Measurements from ENCODE around the gene KRTAP10-12.

KRTAP10-12 gene

DNA sequence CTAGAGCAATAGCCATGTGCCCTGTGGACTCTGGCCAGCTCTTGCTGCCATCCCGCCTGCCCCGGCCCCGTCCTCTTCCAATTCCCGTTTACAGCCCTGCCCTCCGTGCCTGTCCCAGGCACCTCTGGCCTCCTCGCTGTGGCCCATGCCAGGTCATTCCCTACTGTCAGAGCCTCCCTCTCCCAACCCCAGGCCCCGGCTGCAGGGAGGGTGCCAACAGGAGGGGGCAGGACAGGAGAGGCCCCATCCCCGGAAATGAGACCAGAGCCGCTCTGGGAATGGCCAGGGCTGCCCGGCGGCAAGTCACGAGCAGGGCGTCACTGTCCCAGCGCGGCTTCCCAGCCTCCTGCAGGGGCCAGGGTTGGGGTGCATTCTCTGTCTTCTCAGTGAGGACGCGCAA is 37.9 kb downstream of the KRTAP10-12 start:
- H3K4me3 ChIP-seq (ENCODE audit: low read depth, low read length), result no peak overlapping the region
- TF ChIP-seq MYC (IDR thresholded peaks at IDR 0.05; ENCODE audit: low read depth, low read length), result no peak
- DNase-seq (ENCODE audit: low read depth), result no peak

- no peak for DNase-seq (ENCODE audit: low read depth)
- TF ChIP-seq MAX (IDR thresholded peaks at IDR 0.05; ENCODE audit: low read depth, low read length) (no peak), POLR2A (IDR thresholded peaks at IDR 0.05; ENCODE audit: extremely low read depth, insufficient read length) (no peak), CTCF (IDR thresholded peaks at IDR 0.05; ENCODE audit: low read depth, low read length) (no peak), MYC (IDR thresholded peaks at IDR 0.05; ENCODE audit: low read depth, low read length) (no peak)
These were observed 38.8 kb downstream of the KRTAP10-12 start for GRCh38 chr21:44735821-44736220.

DNA sequence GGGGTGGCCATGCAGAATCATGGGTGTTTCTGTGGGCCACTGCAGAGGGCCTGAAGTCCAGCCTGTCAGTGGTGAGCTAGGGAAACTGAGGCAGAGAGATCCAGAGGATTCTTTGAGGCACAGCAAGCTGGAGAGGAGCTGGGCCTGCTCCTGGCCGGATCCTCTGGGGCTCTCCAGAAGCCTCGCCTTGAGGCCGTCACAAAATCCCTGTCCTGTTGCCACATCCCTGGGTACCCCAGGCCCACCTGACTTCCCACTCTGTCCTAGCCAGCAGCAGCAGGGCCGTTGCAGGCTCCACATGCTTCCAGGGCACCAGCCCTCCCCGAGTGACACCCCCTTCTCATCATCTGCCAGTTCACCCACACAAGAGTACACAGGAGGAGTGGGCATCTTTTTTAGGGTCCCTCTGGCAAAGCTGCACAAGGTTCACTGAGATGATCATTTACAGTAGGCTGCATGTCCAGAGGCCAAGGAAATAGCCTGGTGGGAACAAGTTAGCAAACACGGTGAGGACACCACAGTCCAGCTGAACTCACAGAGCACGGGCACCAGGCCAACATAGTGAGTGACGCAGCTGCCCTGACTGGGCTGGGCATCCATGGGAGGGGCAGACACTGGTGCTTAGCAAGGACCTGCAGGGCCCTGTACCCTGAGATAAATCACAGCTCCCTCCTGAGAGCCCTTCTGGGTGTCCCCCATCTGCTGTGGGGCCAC is 39.5 kb downstream of the KRTAP10-12 start:
- no peak for DNase-seq (ENCODE audit: low read depth)
- H3K4me3 ChIP-seq (ENCODE audit: low read depth, low read length), result no peak overlapping the region
- no peak for TF ChIP-seq CTCF (IDR thresholded peaks at IDR 0.05; ENCODE audit: low read depth, low read length)

More at GRCh38 chr21:44735821-44736220, 38.8 kb downstream of the KRTAP10-12 start:
- H3K4me3 ChIP-seq (ENCODE audit: low read depth, low read length), result no peak overlapping the region

GRCh38 chr21:44737706-44738354 is 40.9 kb downstream of the KRTAP10-12 start:
- DNase-seq (ENCODE audit: low read depth), result no peak
- TF ChIP-seq CTCF (IDR thresholded peaks at IDR 0.05; ENCODE audit: low read depth, low read length), result no peak
- TF ChIP-seq MAX (IDR thresholded peaks at IDR 0.05; ENCODE audit: low read depth, low read length), result no peak
- no peak overlapping the region for H3K4me3 ChIP-seq (ENCODE audit: low read depth, low read length)

DNA sequence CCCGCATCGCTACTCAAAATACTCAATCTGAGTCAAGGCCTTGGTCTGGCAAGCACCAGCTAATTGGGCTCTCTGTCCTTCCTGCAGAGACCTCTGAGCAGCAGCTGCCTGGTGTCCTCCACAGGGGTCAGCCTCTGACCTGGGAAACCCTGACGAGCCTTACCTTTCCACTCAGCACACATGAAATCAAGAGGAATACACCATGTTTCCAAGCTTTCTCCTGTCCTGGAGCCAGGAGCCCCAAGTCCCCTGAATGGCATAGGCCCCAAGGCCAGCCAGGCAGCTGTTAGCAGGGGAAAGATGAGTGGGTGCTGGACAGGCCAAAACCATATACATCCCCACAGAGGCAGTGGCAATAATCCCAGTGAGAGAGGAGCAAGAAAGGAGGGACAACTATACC is 41.6 kb downstream of the KRTAP10-12 start:
- no peak overlapping the region for H3K4me3 ChIP-seq (ENCODE audit: low read depth, low read length)
- no peak for DNase-seq (ENCODE audit: low read depth)
- TF ChIP-seq MAX (IDR thresholded peaks at IDR 0.05; ENCODE audit: low read depth, low read length), result no peak
- TF ChIP-seq POLR2A (IDR thresholded peaks at IDR 0.05; ENCODE audit: extremely low read depth, insufficient read length), result no peak
- TF ChIP-seq MYC (IDR thresholded peaks at IDR 0.05; ENCODE audit: low read depth, low read length), result no peak
- TF ChIP-seq CTCF (IDR thresholded peaks at IDR 0.05; ENCODE audit: low read depth, low read length), result no peak

DNA sequence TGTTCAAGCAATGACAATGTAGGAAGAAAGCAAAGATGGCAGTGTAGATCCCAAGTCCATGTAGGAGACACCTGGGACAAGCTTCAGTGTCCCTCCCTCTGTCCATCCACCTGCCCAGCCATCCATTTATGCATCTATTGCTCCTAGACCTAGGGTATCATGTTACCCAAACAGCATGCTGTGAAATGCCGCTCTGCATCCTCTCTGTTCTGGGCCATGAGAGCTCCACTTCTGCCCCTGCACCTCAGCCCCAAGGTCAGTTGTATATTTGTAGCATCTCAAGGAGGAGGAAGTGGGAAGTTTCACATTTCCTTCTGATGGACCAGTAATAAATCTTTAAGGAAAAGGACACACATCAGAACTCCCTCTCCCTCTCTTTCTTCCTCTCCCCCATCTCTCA is 42.3 kb downstream of the KRTAP10-12 start:
- TF ChIP-seq CTCF (IDR thresholded peaks at IDR 0.05; ENCODE audit: low read depth, low read length) (no peak), POLR2A (IDR thresholded peaks at IDR 0.05; ENCODE audit: extremely low read depth, insufficient read length) (no peak), MAX (IDR thresholded peaks at IDR 0.05; ENCODE audit: low read depth, low read length) (no peak), MYC (IDR thresholded peaks at IDR 0.05; ENCODE audit: low read depth, low read length) (no peak)
- no peak for DNase-seq (ENCODE audit: low read depth)
- H3K4me3 ChIP-seq (ENCODE audit: low read depth, low read length), result no peak overlapping the region

Data from NB4 (cell line).